CD4-positive, alpha-beta T cell (primary cell): ENCODE data around the gene EIF4A2. TPM values are rescaled to one million over a fixed set of nuclear protein-coding genes. Genes with fewer than 3 reads are reported as not detected.

Experiments used
- ATAC-seq: fragments of 200-7000 bp; cut with Tn5 transposase; one replicate; pipeline ENCODE4 v1.10.0; 2022; ENCODE audit warnings: mild to moderate bottlenecking; ENCODE audit not compliant: poor library complexity
- CTCF ChIA-PET: fragments of 350-600 bp; sonication (Branson Sonifier 250); formaldehyde crosslinking; loops from one replicate; lab custom pipeline; 2021; ENCODE audit warnings: antibody characterized with exemption, inconsistent platforms; lab: Charles Lee
- POLR2A ChIA-PET: fragments of 350-600 bp; sonication (Branson Sonifier 250); formaldehyde crosslinking; loops from one replicate; lab custom pipeline; 2021; ENCODE audit warnings: antibody characterized with exemption, inconsistent platforms; lab: Charles Lee
- DNase-seq, 14 experiments: peaks; one replicate each; pipeline ENCODE4 v3.0.0-alpha.2; 2013 to 2020; ENCODE audit warnings: mixed read lengths in 2 of 14
- H3K27ac ChIP-seq, 2 donors: one replicate each; pipeline versions ENCODE4 v1.5.1 to v1.7.0; 2013; ENCODE audit warnings: low read length in 2 of 2, low read depth in 1 of 2, mild to moderate bottlenecking in 1 of 2
- H3K27me3 ChIP-seq, 2 experiments: 1 replicate in 1 of 2; 2 replicates in 1 of 2; pipeline versions ENCODE4 v1.6.1 to v1.7.0; 2013; ENCODE audit warnings: low read length in 2 of 2, control low read depth in 1 of 2, mild to moderate bottlenecking in 1 of 2, moderate library complexity in 1 of 2; ENCODE audit not compliant: insufficient read depth in 2 of 2, control insufficient read depth in 1 of 2
- H3K36me3 ChIP-seq: one replicate; pipeline ENCODE4 v1.6.1; 2013; ENCODE audit warnings: low read length, control low read depth; ENCODE audit not compliant: insufficient read depth
- H3K4me1 ChIP-seq: one replicate; pipeline ENCODE4 v1.6.1; 2013; ENCODE audit warnings: low read length, control low read depth; ENCODE audit not compliant: insufficient read depth
- H3K4me3 ChIP-seq: one replicate; pipeline ENCODE4 v1.5.1; 2013; ENCODE audit warnings: mild to moderate bottlenecking, low read length, moderate library complexity
- H3K9me3 ChIP-seq, 2 experiments: 1 replicate in 1 of 2; 2 replicates in 1 of 2; pipeline versions ENCODE4 v1.6.1 to v1.7.0; 2013; ENCODE audit warnings: low read length in 2 of 2, mild to moderate bottlenecking in 2 of 2, control low read depth in 1 of 2, moderate library complexity in 1 of 2; ENCODE audit not compliant: control insufficient read depth in 1 of 2, insufficient read depth in 1 of 2
- H3K27ac Mint-ChIP-seq: one replicate; pipeline ENCODE4 v1.8.0; 2020; ENCODE audit warnings: mixed read lengths
- H3K27me3 Mint-ChIP-seq: one replicate; pipeline ENCODE4 v1.8.0; 2021; ENCODE audit warnings: mixed read lengths
- H3K36me3 Mint-ChIP-seq: one replicate; pipeline ENCODE4 v1.8.0; 2021; ENCODE audit warnings: low read depth, mixed read lengths
- H3K4me1 Mint-ChIP-seq: one replicate; pipeline ENCODE4 v1.8.0; 2021; ENCODE audit warnings: low read depth, mixed read lengths
- H3K4me3 Mint-ChIP-seq: one replicate; pipeline ENCODE4 v1.8.0; 2020; ENCODE audit warnings: mild to moderate bottlenecking, mixed read lengths
- H3K9me3 Mint-ChIP-seq: one replicate; pipeline ENCODE4 v1.8.0; 2020; ENCODE audit warnings: mixed read lengths
- CTCF ChIP-seq: fragments of 200-600 bp; IDR thresholded peaks from one replicate; pipeline ENCODE4 v1.8.0; 2022; ENCODE audit warnings: antibody characterized with exemption, mild to moderate bottlenecking
- intact Hi-C, 2 experiments: fragments of 100-400 bp; cut with DNase I in 1 of 2; cut with micrococcal nuclease in 1 of 2; formaldehyde crosslinking; loops; one replicate each; pipeline versions ENCODE4 v1.15.1 to v1.9.0; 2023 to 2025; cut with DNase I, micrococcal nuclease
- total RNA-seq, 174 experiments: library from RNA in 2 of 174; stranded (reverse) in 2 of 174; gene quantifications; one replicate each; pipeline ENCODE4 v1.2.3 and lab custom pipeline; 2021 to 2026

Gene EIF4A2
- total RNA-seq, 2 experiments from 2014 or later: 1,039 to 1,046 TPM

- POLR2A ChIA-PET: interaction anchor here (0.7 kb wide), 1 partner anchor 31 kb away, joined by 3 read pairs; the partner anchor contains the start of gene EIF4A2
- ATAC-seq (no peak), DNase-seq (no peak)
- CTCF ChIA-PET: no interaction called here
- no peak for TF ChIP-seq CTCF
- H3K9me3 Mint-ChIP-seq: no peaks in the 10 kb centered on the region
- H3K4me1 Mint-ChIP-seq: no peaks in the 10 kb centered on the region
- intact Hi-C loops: loop anchor here in 1 of 2 experiments (5.0 kb wide), 1 partner anchor 552 kb away; no protein-coding TSS in a partner anchor
- Histone ChIP-seq H3K36me3 (no peaks in the 10 kb centered on the region), H3K27ac (no peak overlapping the region), H3K27me3 (no peaks in the 10 kb centered on the region), H3K4me1 (no peaks in the 10 kb centered on the region), H3K9me3 (no peaks in the 10 kb centered on the region), H3K4me3 (no peak overlapping the region)
- H3K27ac Mint-ChIP-seq: no peak overlapping the region
- H3K27me3 Mint-ChIP-seq: peaks cover 9% of the 10 kb centered on the region
- H3K4me3 Mint-ChIP-seq: no peak overlapping the region
- H3K36me3 Mint-ChIP-seq: no peaks in the 10 kb centered on the region
Measured at GRCh38 chr3:186814100-186814499, 30.7 kb downstream of the EIF4A2 start.

- no peak for ATAC-seq
- Histone ChIP-seq H3K9me3 (no peaks in the 10 kb centered on the region), H3K27me3 (no peaks in the 10 kb centered on the region), H3K36me3 (no peaks in the 10 kb centered on the region), H3K4me1 (no peaks in the 10 kb centered on the region), H3K27ac (no peak overlapping the region), H3K4me3 (no peak overlapping the region)
- intact Hi-C loops: no loop called here
- H3K4me1 Mint-ChIP-seq: no peaks in the 10 kb centered on the region
- H3K4me3 Mint-ChIP-seq: no peak overlapping the region
- H3K27ac Mint-ChIP-seq: no peak overlapping the region
- ChIA-PET POLR2A (no interaction called here), CTCF (no interaction called here)
- H3K9me3 Mint-ChIP-seq: no peaks in the 10 kb centered on the region
- no peak for TF ChIP-seq CTCF
- DNase-seq: no peak
- H3K27me3 Mint-ChIP-seq: peaks cover 9% of the 10 kb centered on the region
- H3K36me3 Mint-ChIP-seq: no peaks in the 10 kb centered on the region
Measured at GRCh38 chr3:186815435-186815834, 32.1 kb downstream of the EIF4A2 start.

- H3K9me3 Mint-ChIP-seq: no peaks in the 10 kb centered on the region
- no peak overlapping the region for H3K27ac ChIP-seq
- no peaks in the 10 kb centered on the region for H3K36me3 Mint-ChIP-seq
- no peaks in the 10 kb centered on the region for H3K27me3 ChIP-seq
- intact Hi-C loops: no loop called here
- ATAC-seq (no peak), DNase-seq (no peak)
- H3K4me3 Mint-ChIP-seq: no peak overlapping the region
- H3K27me3 Mint-ChIP-seq: no peaks in the 10 kb centered on the region
- ChIA-PET CTCF (interaction anchor here (2.0 kb wide), 1 partner anchor 201 kb away, joined by 5 read pairs; no protein-coding TSS in a partner anchor), POLR2A (interaction anchor here (1.3 kb wide), 1 partner anchor 35 kb away, joined by 4 read pairs; the partner anchor contains the start of gene EIF4A2)
- H3K4me3 ChIP-seq: no peak overlapping the region
- no peaks in the 10 kb centered on the region for H3K9me3 ChIP-seq
- H3K36me3 ChIP-seq: no peaks in the 10 kb centered on the region
- H3K4me1 Mint-ChIP-seq: no peaks in the 10 kb centered on the region
- H3K4me1 ChIP-seq: no peaks in the 10 kb centered on the region
- H3K27ac Mint-ChIP-seq: no peak overlapping the region
- TF ChIP-seq CTCF: no peak
Measured at GRCh38 chr3:186818516-186818915, 35.1 kb downstream of the EIF4A2 start.
